ENCODE data around the gene HEMGN. TPM values are rescaled to one million over a fixed set of nuclear protein-coding genes. Genes with fewer than 3 reads are reported as not detected.

The HEMGN gene
- total and polyA plus RNA-seq, 2 of the 8 experiments (the other 6 are each of a cell fraction or from before 2014, with no cell fraction given) = not detected

DNA sequence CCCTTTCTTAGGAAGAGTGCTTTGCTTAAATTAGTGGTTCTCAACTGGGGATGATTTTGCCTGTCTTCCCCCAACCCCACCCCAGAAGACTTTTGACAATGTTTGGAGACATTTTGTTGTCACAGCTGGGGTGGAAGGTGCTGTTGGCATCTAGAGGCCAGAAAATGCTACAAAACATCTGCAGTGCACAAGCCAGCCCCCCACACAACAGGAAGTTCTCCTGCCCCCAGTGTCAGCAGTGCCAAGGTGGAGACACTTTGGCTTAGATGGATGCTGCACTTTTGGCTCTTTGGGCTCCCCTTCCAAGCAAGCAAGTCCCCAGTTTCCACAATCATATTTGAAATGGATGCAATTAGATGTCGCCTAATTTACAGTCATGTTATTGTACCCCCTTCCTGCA lies 2.7 kb downstream of the HEMGN start:
- H3K23me2 ChIP-seq (ENCODE audit: low read depth, low read length) = no peaks in the 10 kb centered on the region
- 89% methylated on average over 1 of the region's 1 CpG; no CpG with 5 or more reads in 1 of the 2 experiments for WGBS, 2 experiments (ENCODE audit: extremely low coverage in 1 of 2, insufficient coverage in 1 of 2, insufficient read length in 1 of 2, insufficient replicate concordance in 2 of 2, low coverage in 1 of 2, low lambda C conversion rate in 2 of 2, missing lambda C conversion rate in 1 of 2)
- no peak overlapping the region for H3K4me2 ChIP-seq (ENCODE audit: insufficient read depth in 1 of 2, low read depth in 2 of 2, low read length in 2 of 2)
- H3K23ac ChIP-seq (ENCODE audit: insufficient read length) = no peak overlapping the region
- no peak overlapping the region for H3K4me3 ChIP-seq (ENCODE audit: extremely low read depth in 1 of 4, insufficient read depth in 2 of 4, low read depth in 3 of 4, low read length in 4 of 4)
- H3K4ac ChIP-seq (replicated peaks; ENCODE audit: insufficient read length, low read depth, low read length) = no peak overlapping the region
- H3K79me2 ChIP-seq (ENCODE audit: control insufficient read depth in 1 of 2, insufficient read depth in 2 of 2, low read length in 2 of 2) = no peaks in the 10 kb centered on the region
- no peak overlapping the region for H3K27ac ChIP-seq (ENCODE audit: low read depth, low read length)
- no peak overlapping the region for H3K14ac ChIP-seq (ENCODE audit: insufficient read length)
- no peak overlapping the region for H2AFZ ChIP-seq (ENCODE audit: low read length)
- H2AK5ac ChIP-seq (ENCODE audit: low read depth, low read length) = no peak overlapping the region
- H2BK20ac ChIP-seq (ENCODE audit: low read length) = no peak overlapping the region
- FAIRE-seq = no peak
- no peak overlapping the region for H2BK120ac ChIP-seq (replicated peaks; ENCODE audit: low read depth, low read length)
- H4K8ac ChIP-seq (ENCODE audit: extremely low read depth, insufficient read depth, low read length) = no peak overlapping the region
- H3K79me1 ChIP-seq (ENCODE audit: low read depth, low read length) = no peaks in the 10 kb centered on the region
- no peak overlapping the region for H4K91ac ChIP-seq (replicated peaks; ENCODE audit: insufficient read length, low read length)
- ChIA-PET CTCF (ENCODE audit: partially characterized antibody) (interaction anchor here (0.8 to 1.9 kb wide), 6 partner anchors 9 to 156 kb away, joined by 3 to 9 read pairs (median 4); partner anchors contain the start of gene TRMO), POLR2A (ENCODE audit: partially characterized antibody) (interaction anchor here (2.0 kb wide), 1 partner anchor 13 kb away, joined by 12 read pairs; the partner anchor contains the start of gene TRMO)
- H2BK5ac ChIP-seq (ENCODE audit: low read depth, low read length) = no peak overlapping the region
- no peaks in the 10 kb centered on the region; a peak in 1 of 7 replicates for H3K4me1 ChIP-seq (replicated peaks in 1 of 4; ENCODE audit: control insufficient read depth in 3 of 4, insufficient read depth in 4 of 4, low read length in 3 of 4)
- DNase-seq (ENCODE audit: low read depth in 1 of 2, low spot score in 2 of 2) = no peak
- no peak overlapping the region for H2BK15ac ChIP-seq (ENCODE audit: low read length)
- no peaks in the 10 kb centered on the region for H3K36me3 ChIP-seq (ENCODE audit: control insufficient read depth in 2 of 4, insufficient read depth in 4 of 4, low read length in 3 of 4)
- no peaks in the 10 kb centered on the region for H3K9me3 ChIP-seq (ENCODE audit: insufficient read depth in 2 of 2, low read depth in 1 of 2, low read length in 1 of 2)
- H4K20me1 ChIP-seq (replicated peaks in 1 of 2; ENCODE audit: control insufficient read depth in 1 of 2, insufficient read depth in 2 of 2, low read length in 2 of 2) = no peaks in the 10 kb centered on the region
- H3K18ac ChIP-seq (ENCODE audit: extremely low read depth, low read length) = no peak overlapping the region
- H3K56ac ChIP-seq (replicated peaks; ENCODE audit: insufficient read length, low read depth, low read length) = no peak overlapping the region
- H3K27me3 ChIP-seq (replicated peaks in 1 of 4; ENCODE audit: control insufficient read depth in 3 of 4, extremely low read depth in 1 of 4, insufficient read depth in 3 of 4, low read length in 3 of 4) = peaks cover 0 to 13% (median 4%) of the 10 kb centered on the region in 4 experiments; a peak in 5 of 7 replicates
- H2BK12ac ChIP-seq (ENCODE audit: low read depth, low read length) = no peak overlapping the region
- H3K9ac ChIP-seq (replicated peaks in 1 of 4; ENCODE audit: extremely low read depth in 1 of 4, low read depth in 3 of 4, low read length in 3 of 4) = no peak overlapping the region
- TF ChIP-seq TCF12 (IDR thresholded peaks at IDR 0.05; ENCODE audit: low read depth, low read length) = no peak
- no peak for TF ChIP-seq NANOG (IDR thresholded peaks at IDR 0.05; ENCODE audit: insufficient read depth, low read depth, low read length, poor library complexity, severe bottlenecking)
- no peak for TF ChIP-seq JUN (IDR thresholded peaks at IDR 0.05; ENCODE audit: low read depth, low read length)
- TF ChIP-seq GTF2F1 (IDR thresholded peaks at IDR 0.05; ENCODE audit: borderline replicate concordance, low read depth, low read length) = no peak
- no peak for TF ChIP-seq BCL11A (IDR thresholded peaks at IDR 0.05; ENCODE audit: low read depth in 2 of 2, low read length in 2 of 2)
- TF ChIP-seq RXRA (IDR thresholded peaks at IDR 0.05; ENCODE audit: insufficient read depth, low read depth, low read length) = no peak
- TF ChIP-seq BRCA1 (IDR thresholded peaks at IDR 0.05; ENCODE audit: low read depth, low read length) = no peak
- H4K5ac ChIP-seq (ENCODE audit: insufficient read length, low read depth, low read length) = no peak overlapping the region
